ENCODE data around the gene EHMT2.
"Not testable (repeated sequence)": the region's sequence is repeated elsewhere in the genome, so short reads cannot be mapped to it uniquely, and the experiment has no call there.

EHMT2 gene

DNA sequence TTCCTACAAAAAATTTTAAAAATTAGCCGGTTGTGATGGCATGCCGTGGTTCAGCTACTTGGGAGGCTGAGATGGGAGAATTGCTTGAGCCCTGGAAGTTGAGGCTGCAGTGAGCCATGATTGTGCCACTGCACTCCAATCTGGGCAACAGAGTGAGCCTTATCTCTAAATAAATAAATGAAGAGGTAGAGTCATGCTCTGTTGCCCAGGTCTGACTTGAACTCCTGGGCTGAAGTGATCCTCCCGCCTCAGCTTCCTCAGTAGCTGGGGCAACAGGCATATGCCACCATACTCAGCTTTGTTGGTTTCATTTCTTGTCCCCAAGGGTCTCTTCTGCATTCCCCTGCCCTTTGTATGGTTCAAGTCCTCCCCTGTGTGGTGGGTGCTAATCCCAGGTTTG lies 53.0 kb downstream of the EHMT2 start:
- no peaks in the 10 kb centered on the region for H3K4me1 ChIP-seq (ENCODE audit: control insufficient read depth, insufficient read depth, low read length)
- H3K9me3 ChIP-seq (ENCODE audit: control insufficient read depth, low read length) = no peaks in the 10 kb centered on the region
- H3K27me3 ChIP-seq (ENCODE audit: control insufficient read depth, insufficient read depth, low read length, poor library complexity, severe bottlenecking) = no peaks in the 10 kb centered on the region
- no peak overlapping the region for H3K27ac ChIP-seq (ENCODE audit: insufficient read depth, low read depth, low read length, poor library complexity, severe bottlenecking)
- 93 to 95% methylated on average over 3 of the region's 3 CpGs for WGBS, 2 experiments
- peaks cover 15% of the 10 kb centered on the region for H3K36me3 ChIP-seq (ENCODE audit: control insufficient read depth, insufficient read depth, low read length)
- no peak overlapping the region for H3K4me3 ChIP-seq (ENCODE audit: insufficient read depth, low read depth, low read length)

DNA sequence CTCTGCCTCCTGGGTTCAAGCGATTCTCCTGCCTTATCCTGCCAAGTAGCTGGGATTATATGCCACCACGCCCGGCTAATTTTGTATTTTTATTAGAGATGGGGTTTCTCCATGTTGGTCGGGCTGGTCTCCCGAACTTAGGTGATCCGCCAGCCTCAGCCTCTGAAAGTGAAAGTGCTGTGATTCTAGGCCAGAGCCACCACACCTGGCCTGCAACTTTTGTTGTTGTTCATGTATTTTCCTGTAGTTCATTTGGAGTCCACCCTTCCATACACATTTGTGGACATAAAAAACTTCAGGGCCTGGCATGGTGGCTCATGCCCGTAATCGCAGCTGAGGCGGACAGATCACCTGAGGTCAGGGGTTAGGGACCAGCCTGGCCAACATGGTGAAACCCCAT lies 55.4 kb downstream of the EHMT2 start:
- Histone ChIP-seq H3K4me3 (ENCODE audit: insufficient read depth, low read depth, low read length) (no peak overlapping the region), H3K4me1 (ENCODE audit: control insufficient read depth, insufficient read depth, low read length) (peaks cover 9% of the 10 kb centered on the region), H3K27me3 (ENCODE audit: control insufficient read depth, insufficient read depth, low read length, poor library complexity, severe bottlenecking) (no peaks in the 10 kb centered on the region), H3K36me3 (ENCODE audit: control insufficient read depth, insufficient read depth, low read length) (peaks cover 38% of the 10 kb centered on the region), H3K27ac (ENCODE audit: insufficient read depth, low read depth, low read length, poor library complexity, severe bottlenecking) (no peak overlapping the region), H3K9me3 (ENCODE audit: control insufficient read depth, low read length) (no peaks in the 10 kb centered on the region)
- 92 to 97% methylated on average over 9 of the region's 9 CpGs for WGBS, 2 experiments

DNA sequence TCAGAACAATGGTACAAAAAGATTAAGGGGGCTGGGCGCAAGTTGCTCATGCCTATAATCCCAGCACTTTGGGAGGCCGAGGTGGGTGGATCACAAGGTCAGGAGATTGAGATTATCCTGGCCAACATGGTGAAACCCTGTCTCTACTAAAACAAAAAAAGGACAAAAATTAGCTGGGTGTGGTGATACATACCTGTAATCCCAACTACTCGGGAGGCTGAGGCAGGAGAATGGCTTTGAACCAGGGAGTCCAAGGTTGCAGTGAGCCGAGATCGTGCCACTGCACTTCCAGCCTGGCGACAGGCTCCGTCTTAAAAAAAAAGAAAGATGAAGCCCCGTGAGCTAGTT lies 57.7 kb downstream of the EHMT2 start:
- H3K27me3 ChIP-seq (ENCODE audit: control insufficient read depth, insufficient read depth, low read length, poor library complexity, severe bottlenecking); H3K4me3 ChIP-seq (ENCODE audit: insufficient read depth, low read depth, low read length); H3K27ac ChIP-seq (ENCODE audit: insufficient read depth, low read depth, low read length, poor library complexity, severe bottlenecking); H3K9me3 ChIP-seq (ENCODE audit: control insufficient read depth, low read length): not testable (repeated sequence)
- Histone ChIP-seq H3K36me3 (ENCODE audit: control insufficient read depth, insufficient read depth, low read length) (peaks cover 43% of the 10 kb centered on the region), H3K4me1 (ENCODE audit: control insufficient read depth, insufficient read depth, low read length) (peaks cover 19% of the 10 kb centered on the region)
- WGBS, 2 experiments = 94 to 96% methylated on average over 8 of the region's 8 CpGs

DNA sequence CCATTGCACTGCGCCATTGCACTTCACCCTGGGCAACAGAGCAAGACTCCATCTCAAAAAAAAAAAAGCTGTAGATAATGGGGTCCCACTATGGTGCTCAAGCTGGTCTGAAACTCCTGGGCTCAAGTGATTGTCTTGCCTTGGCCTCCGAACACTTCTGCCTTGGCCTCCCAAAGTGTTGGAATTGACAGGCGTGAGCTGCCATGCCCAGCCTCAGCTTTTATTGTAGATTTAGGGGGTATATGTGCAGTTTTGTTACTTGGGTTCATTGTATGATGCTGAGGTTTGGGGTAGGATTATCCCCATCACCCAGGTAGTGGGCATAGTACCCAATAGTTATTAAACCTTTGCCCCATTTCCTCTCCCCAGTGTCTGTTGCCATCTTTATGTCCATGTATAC lies 58.5 kb downstream of the EHMT2 start:
- Histone ChIP-seq H3K9me3 (ENCODE audit: control insufficient read depth, low read length) (no peaks in the 10 kb centered on the region), H3K4me1 (ENCODE audit: control insufficient read depth, insufficient read depth, low read length) (peaks cover 19% of the 10 kb centered on the region), H3K4me3 (ENCODE audit: insufficient read depth, low read depth, low read length) (no peak overlapping the region), H3K27ac (ENCODE audit: insufficient read depth, low read depth, low read length, poor library complexity, severe bottlenecking) (no peak overlapping the region), H3K27me3 (ENCODE audit: control insufficient read depth, insufficient read depth, low read length, poor library complexity, severe bottlenecking) (no peaks in the 10 kb centered on the region), H3K36me3 (ENCODE audit: control insufficient read depth, insufficient read depth, low read length) (peaks cover 43% of the 10 kb centered on the region)
- WGBS, 2 experiments = 94 to 96% methylated on average over 3 of the region's 3 CpGs

DNA sequence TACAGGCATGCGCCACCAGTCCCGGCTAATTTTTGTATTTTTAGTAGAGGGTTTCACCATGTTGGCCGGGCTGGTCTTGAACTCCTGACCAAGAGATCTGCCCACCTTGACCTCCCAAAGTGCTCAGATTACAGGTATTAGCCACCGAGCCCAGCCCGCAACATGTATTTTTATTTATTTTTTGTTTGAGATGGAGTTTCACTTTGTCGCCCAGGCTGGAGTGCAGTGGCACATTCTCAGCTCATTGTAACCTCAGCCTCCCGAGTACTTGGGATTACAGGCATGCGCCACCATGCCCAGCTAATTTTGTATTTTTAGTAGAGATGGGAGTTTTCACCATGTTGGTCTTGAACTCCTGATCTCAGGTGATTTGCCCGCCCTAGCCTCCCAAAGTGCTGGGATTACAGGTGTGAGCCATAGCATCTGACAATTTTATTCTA lies 59.4 kb downstream of the EHMT2 start:
- peak overlapping the region; percentile 100 for H3K4me3 ChIP-seq (ENCODE audit: insufficient read depth, low read depth, low read length)
- WGBS, 2 experiments = 93 to 95% methylated on average over 9 of the region's 9 CpGs
- not testable (repeated sequence) for H3K27me3 ChIP-seq (ENCODE audit: control insufficient read depth, insufficient read depth, low read length, poor library complexity, severe bottlenecking); H3K9me3 ChIP-seq (ENCODE audit: control insufficient read depth, low read length); H3K27ac ChIP-seq (ENCODE audit: insufficient read depth, low read depth, low read length, poor library complexity, severe bottlenecking)
- H3K36me3 ChIP-seq (ENCODE audit: control insufficient read depth, insufficient read depth, low read length) = peaks cover 43% of the 10 kb centered on the region
- H3K4me1 ChIP-seq (ENCODE audit: control insufficient read depth, insufficient read depth, low read length) = peaks cover 19% of the 10 kb centered on the region

DNA sequence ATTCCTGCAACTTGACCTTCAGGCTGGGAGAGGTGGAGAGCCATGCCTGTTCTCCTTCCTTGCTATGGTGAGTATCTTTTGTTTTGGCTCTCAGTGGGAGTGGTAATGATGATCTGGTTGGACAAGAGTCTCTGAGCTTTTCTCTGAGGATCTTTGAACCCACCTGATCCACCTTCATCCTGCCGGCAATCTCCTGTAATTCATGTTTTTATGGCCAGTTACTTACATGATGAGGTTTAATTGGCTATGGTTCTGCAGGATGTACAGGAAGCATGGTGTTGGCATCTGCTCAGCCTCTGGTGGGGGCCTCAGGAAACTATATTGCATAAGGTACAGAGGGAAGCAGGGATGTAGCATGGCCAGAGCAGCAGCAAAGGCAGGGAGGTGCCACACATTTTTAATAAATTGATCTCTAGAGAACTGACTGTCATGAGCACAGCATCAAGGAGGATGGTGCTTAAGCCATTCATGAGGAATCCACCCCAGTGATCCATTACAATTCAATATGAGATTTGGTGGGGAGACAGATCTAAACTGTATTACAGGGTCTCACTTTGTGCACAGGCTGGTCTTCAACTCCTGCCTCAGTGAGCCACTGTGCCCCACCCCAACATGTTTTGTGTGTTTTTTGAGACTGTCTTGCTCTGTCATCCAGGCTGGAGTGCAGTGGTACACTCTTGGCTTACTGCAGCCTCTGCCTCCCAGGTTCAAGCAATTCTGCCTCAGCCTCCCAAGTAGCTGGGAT lies 60.0 kb downstream of the EHMT2 start:
- Histone ChIP-seq H3K4me3 (ENCODE audit: insufficient read depth, low read depth, low read length) (peak overlapping the region; percentile 100), H3K27me3 (ENCODE audit: control insufficient read depth, insufficient read depth, low read length, poor library complexity, severe bottlenecking) (no peaks in the 10 kb centered on the region), H3K4me1 (ENCODE audit: control insufficient read depth, insufficient read depth, low read length) (peaks cover 19% of the 10 kb centered on the region), H3K9me3 (ENCODE audit: control insufficient read depth, low read length) (no peaks in the 10 kb centered on the region), H3K27ac (ENCODE audit: insufficient read depth, low read depth, low read length, poor library complexity, severe bottlenecking) (no peak overlapping the region), H3K36me3 (ENCODE audit: control insufficient read depth, insufficient read depth, low read length) (peaks cover 43% of the 10 kb centered on the region)
- WGBS, 2 experiments = 72 to 97% methylated on average over 1 of the region's 1 CpG

DNA sequence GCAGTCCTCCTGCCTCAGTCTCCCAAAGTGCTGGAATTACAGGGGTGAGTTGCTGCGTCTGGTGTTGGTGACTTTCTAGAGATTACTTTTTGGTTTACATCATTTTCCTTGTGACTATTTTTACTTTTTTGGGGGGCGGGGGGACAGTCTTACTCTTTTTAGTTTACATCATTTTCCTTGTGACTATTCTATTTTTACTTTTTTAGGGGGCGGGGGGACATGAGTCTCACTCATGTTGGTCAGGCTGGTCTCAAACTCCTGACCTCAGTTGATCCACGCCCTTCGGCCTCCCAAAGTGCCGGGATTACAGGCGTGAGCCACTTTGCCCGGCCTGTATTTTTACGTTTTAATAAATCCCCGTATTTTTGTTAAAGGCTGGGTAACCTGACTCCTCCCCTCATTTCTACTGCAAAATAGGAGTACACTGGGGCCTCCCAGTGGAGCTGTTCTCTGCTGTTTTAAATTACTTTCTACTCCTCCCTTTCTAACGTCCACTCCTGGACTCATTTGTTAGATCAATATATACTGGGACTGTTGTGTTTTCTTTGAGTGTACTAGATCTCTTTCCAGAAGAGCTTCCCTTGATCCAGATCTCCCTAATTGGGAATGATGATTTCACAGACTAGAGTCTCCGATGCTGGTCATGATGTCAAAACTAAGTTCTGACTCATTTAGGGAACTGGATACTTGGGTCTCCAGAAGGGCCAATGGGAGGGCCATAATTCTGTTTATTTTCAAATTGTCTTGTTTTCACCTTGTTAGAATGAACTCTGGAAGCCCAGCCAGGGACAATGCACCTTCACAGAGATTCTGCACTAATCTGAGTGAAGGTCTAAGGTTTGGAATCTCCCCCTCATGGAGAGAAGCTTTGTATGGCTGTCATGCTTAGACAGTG lies 60.8 kb downstream of the EHMT2 start:
- 26 to 34% methylated on average over 11 of the region's 12 CpGs for WGBS, 2 experiments
- Histone ChIP-seq H3K27me3 (ENCODE audit: control insufficient read depth, insufficient read depth, low read length, poor library complexity, severe bottlenecking) (no peaks in the 10 kb centered on the region), H3K36me3 (ENCODE audit: control insufficient read depth, insufficient read depth, low read length) (peaks cover 43% of the 10 kb centered on the region), H3K4me3 (ENCODE audit: insufficient read depth, low read depth, low read length) (peak overlapping the region; percentile 100), H3K27ac (ENCODE audit: insufficient read depth, low read depth, low read length, poor library complexity, severe bottlenecking) (no peak overlapping the region), H3K9me3 (ENCODE audit: control insufficient read depth, low read length) (no peaks in the 10 kb centered on the region), H3K4me1 (ENCODE audit: control insufficient read depth, insufficient read depth, low read length) (peaks cover 19% of the 10 kb centered on the region)

DNA sequence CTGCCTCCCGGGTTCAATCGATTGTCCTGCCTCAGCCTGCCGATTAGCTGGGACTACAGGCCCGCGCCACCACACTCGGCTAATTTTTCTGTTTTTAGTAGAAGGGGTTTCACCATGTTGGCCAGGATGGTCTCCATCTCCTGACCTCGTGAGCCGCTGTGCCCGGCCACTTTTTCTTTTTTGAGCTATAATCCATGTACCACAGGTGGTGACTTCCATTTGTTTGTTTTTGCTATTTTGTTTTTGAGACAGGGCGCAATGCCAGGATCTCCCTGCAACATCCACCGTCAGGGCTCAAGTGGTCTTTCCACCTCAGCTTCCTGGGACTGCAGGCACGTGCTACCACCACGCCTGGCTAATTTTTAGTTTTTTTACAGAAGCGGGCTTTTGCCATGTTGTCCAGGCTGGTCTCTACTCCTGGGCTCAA lies 61.4 kb downstream of the EHMT2 start:
- H3K9me3 ChIP-seq (ENCODE audit: control insufficient read depth, low read length) = no peaks in the 10 kb centered on the region
- peaks cover 43% of the 10 kb centered on the region for H3K36me3 ChIP-seq (ENCODE audit: control insufficient read depth, insufficient read depth, low read length)
- 6 to 9% methylated on average over 14 of the region's 14 CpGs for WGBS, 2 experiments
- H3K4me3 ChIP-seq (ENCODE audit: insufficient read depth, low read depth, low read length) = peak overlapping the region; percentile 100
- H3K27ac ChIP-seq (ENCODE audit: insufficient read depth, low read depth, low read length, poor library complexity, severe bottlenecking) = no peak overlapping the region
- H3K27me3 ChIP-seq (ENCODE audit: control insufficient read depth, insufficient read depth, low read length, poor library complexity, severe bottlenecking) = no peaks in the 10 kb centered on the region
- peaks cover 19% of the 10 kb centered on the region for H3K4me1 ChIP-seq (ENCODE audit: control insufficient read depth, insufficient read depth, low read length)

DNA sequence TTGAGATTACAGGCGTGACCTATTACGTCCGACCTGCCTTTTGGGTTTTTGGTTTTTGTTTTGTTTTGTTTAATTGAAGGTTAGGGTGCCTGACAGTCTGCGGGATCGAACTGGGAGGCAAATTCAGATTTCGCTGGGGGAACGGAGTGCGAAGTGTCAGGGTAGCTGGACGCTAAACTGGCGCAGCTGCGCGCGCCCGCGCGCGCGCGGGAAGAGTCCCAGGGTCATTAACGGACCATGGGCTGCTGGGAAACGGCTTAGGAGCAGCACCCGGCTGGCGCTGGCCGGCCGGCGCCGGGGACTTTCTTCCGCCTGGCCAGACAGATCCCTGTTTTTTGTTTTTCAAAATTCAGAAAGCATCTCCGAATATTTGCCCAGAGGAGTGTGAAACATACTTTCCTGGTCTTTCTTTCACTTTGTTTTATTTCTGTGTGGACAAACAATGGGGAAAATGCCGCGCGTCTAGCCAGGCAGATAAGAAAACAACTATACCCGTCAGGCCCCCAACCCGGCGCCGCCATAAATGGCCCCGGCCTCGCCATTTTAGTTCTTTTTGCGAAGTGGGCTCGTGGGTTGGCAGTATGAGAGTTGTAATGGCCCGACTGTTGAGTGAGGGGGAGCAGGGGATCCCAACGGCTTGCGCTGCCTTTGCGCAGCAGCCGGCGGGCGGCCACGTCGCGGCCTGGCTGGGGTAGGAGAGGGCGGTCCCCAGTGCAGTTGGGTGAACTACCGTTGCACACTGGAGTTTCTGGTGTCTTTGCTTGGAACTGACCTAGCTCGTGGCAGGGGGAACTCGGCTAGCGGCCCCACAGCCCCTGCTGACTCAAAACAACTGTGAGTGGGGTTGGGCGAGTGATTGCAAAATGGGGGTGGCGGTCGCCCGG lies 62.9 kb downstream of the EHMT2 start:
- H3K4me3 ChIP-seq (ENCODE audit: insufficient read depth, low read depth, low read length) = peak overlapping the region; percentile 100
- no peaks in the 10 kb centered on the region for H3K27me3 ChIP-seq (ENCODE audit: control insufficient read depth, insufficient read depth, low read length, poor library complexity, severe bottlenecking)
- H3K36me3 ChIP-seq (ENCODE audit: control insufficient read depth, insufficient read depth, low read length) = peaks cover 29% of the 10 kb centered on the region
- H3K4me1 ChIP-seq (ENCODE audit: control insufficient read depth, insufficient read depth, low read length) = peaks cover 19% of the 10 kb centered on the region
- H3K9me3 ChIP-seq (ENCODE audit: control insufficient read depth, low read length) = no peaks in the 10 kb centered on the region
- peak overlapping the region; percentile 99 for H3K27ac ChIP-seq (ENCODE audit: insufficient read depth, low read depth, low read length, poor library complexity, severe bottlenecking)
- 2 to 3% methylated on average over 59 of the region's 59 CpGs for WGBS, 2 experiments
